Measurements from ENCODE around the gene MTG1.
"Not testable (repeated sequence)": the region's sequence is repeated elsewhere in the genome, so short reads cannot be mapped to it uniquely, and the experiment has no call there.

Gene MTG1

GRCh38 chr10:133383551-133383950 lies 10.4 kb upstream of the MTG1 start:
- Histone ChIP-seq H3K27me3 (ENCODE audit: low read depth, low read length) (no peaks in the 10 kb centered on the region), H3K36me3 (replicated peaks; ENCODE audit: low read depth, low read length) (no peaks in the 10 kb centered on the region), H2AFZ (ENCODE audit: low read depth, low read length) (no peak overlapping the region), H3K9me3 (ENCODE audit: insufficient read depth, low read length) (no peaks in the 10 kb centered on the region), H3K9ac (ENCODE audit: low read length) (no peak overlapping the region), H4K20me1 (ENCODE audit: insufficient read depth, low read length) (no peaks in the 10 kb centered on the region), H3K79me2 (ENCODE audit: low read length) (no peaks in the 10 kb centered on the region), H3K4me3 (ENCODE audit: low read length) (no peak overlapping the region), H3K4me2 (ENCODE audit: low read length) (no peak overlapping the region), H3K27ac (ENCODE audit: low read length) (no peak overlapping the region), H3K4me1 (ENCODE audit: low read length) (peaks cover 10% of the 10 kb centered on the region)
- TF ChIP-seq EZH2phosphoT487 (IDR thresholded peaks at IDR 0.05; ENCODE audit: low read depth) (no peak), CTCF (IDR thresholded peaks at IDR 0.05; ENCODE audit: low read depth, low read length) (no peak)

- Histone ChIP-seq H3K27me3 (ENCODE audit: low read depth, low read length) (no peaks in the 10 kb centered on the region), H4K20me1 (ENCODE audit: insufficient read depth, low read length) (no peaks in the 10 kb centered on the region), H3K4me1 (ENCODE audit: low read length) (peaks cover 11% of the 10 kb centered on the region), H3K79me2 (ENCODE audit: low read length) (no peaks in the 10 kb centered on the region), H2AFZ (ENCODE audit: low read depth, low read length) (no peak overlapping the region), H3K9me3 (ENCODE audit: insufficient read depth, low read length) (no peaks in the 10 kb centered on the region), H3K4me3 (ENCODE audit: low read length) (no peak overlapping the region), H3K9ac (ENCODE audit: low read length) (no peak overlapping the region), H3K4me2 (ENCODE audit: low read length) (no peak overlapping the region), H3K36me3 (replicated peaks; ENCODE audit: low read depth, low read length) (no peaks in the 10 kb centered on the region), H3K27ac (ENCODE audit: low read length) (no peak overlapping the region)
- TF ChIP-seq EZH2phosphoT487 (IDR thresholded peaks at IDR 0.05; ENCODE audit: low read depth) (no peak), CTCF (IDR thresholded peaks at IDR 0.05; ENCODE audit: low read depth, low read length) (no peak)
Observed at GRCh38 chr10:133384071-133384470, 9.9 kb upstream of the MTG1 start.

GRCh38 chr10:133385214-133385613 lies 8.7 kb upstream of the MTG1 start:
- Histone ChIP-seq H3K27ac (ENCODE audit: low read length) (no peak overlapping the region), H3K9ac (ENCODE audit: low read length) (no peak overlapping the region), H4K20me1 (ENCODE audit: insufficient read depth, low read length) (no peaks in the 10 kb centered on the region), H3K27me3 (ENCODE audit: low read depth, low read length) (no peaks in the 10 kb centered on the region), H2AFZ (ENCODE audit: low read depth, low read length) (no peak overlapping the region), H3K4me3 (ENCODE audit: low read length) (no peak overlapping the region), H3K79me2 (ENCODE audit: low read length) (no peaks in the 10 kb centered on the region), H3K4me2 (ENCODE audit: low read length) (no peak overlapping the region), H3K4me1 (ENCODE audit: low read length) (peaks cover 15% of the 10 kb centered on the region), H3K9me3 (ENCODE audit: insufficient read depth, low read length) (no peaks in the 10 kb centered on the region), H3K36me3 (replicated peaks; ENCODE audit: low read depth, low read length) (no peaks in the 10 kb centered on the region)
- TF ChIP-seq EZH2phosphoT487 (IDR thresholded peaks at IDR 0.05; ENCODE audit: low read depth) (no peak), CTCF (IDR thresholded peaks at IDR 0.05; ENCODE audit: low read depth, low read length) (no peak)

- H3K9me3 ChIP-seq (ENCODE audit: insufficient read depth, low read length); H3K27me3 ChIP-seq (ENCODE audit: low read depth, low read length); H3K4me2 ChIP-seq (ENCODE audit: low read length); H3K4me3 ChIP-seq (ENCODE audit: low read length); H3K36me3 ChIP-seq (replicated peaks; ENCODE audit: low read depth, low read length); H3K9ac ChIP-seq (ENCODE audit: low read length); H4K20me1 ChIP-seq (ENCODE audit: insufficient read depth, low read length); H2AFZ ChIP-seq (ENCODE audit: low read depth, low read length); H3K27ac ChIP-seq (ENCODE audit: low read length); H3K79me2 ChIP-seq (ENCODE audit: low read length): not testable (repeated sequence)
- peaks cover 33% of the 10 kb centered on the region for H3K4me1 ChIP-seq (ENCODE audit: low read length)
Observed at GRCh38 chr10:133386951-133387350, 7.0 kb upstream of the MTG1 start.
